Tibial nerve (tissue), 4 donors: ENCODE measurements around the gene C2orf15.

ENCODE experiments used
- CTCF ChIP-seq, 5 experiments: fragments of 200-600 bp in 3 of 5; fragments of 450-650 bp in 2 of 5; sonication (generic) in 3 of 5; IDR thresholded peaks; one replicate each; pipeline ENCODE4 v1.5.1; 2016 to 2019; ENCODE audit warnings: antibody characterized with exemption in 5 of 5, mild to moderate bottlenecking in 3 of 5, moderate library complexity in 2 of 5
- EP300 ChIP-seq, 2 donors: sonication (generic); formaldehyde crosslinking; IDR thresholded peaks; one replicate each; pipeline ENCODE4 v1.6.1; 2017; ENCODE audit warnings: antibody characterized with exemption in 2 of 2, mild to moderate bottlenecking in 1 of 2
- POLR2A ChIP-seq, 2 donors: fragments of 450-650 bp; IDR thresholded peaks; one replicate each; pipeline ENCODE4 v1.6.1; 2017; ENCODE audit warnings: antibody characterized with exemption in 2 of 2, mild to moderate bottlenecking in 2 of 2, moderate library complexity in 2 of 2

- TF ChIP-seq CTCF (IDR thresholded peaks at IDR 0.05) (no peak), POLR2A (IDR thresholded peaks at IDR 0.05) (no peak), EP300 (IDR thresholded peaks at IDR 0.05) (no peak)
Observed at GRCh38 chr2:99184811-99185210, 43.3 kb downstream of the C2orf15 start.
